ENCODE results near the gene DGUOK.

DGUOK gene

DNA sequence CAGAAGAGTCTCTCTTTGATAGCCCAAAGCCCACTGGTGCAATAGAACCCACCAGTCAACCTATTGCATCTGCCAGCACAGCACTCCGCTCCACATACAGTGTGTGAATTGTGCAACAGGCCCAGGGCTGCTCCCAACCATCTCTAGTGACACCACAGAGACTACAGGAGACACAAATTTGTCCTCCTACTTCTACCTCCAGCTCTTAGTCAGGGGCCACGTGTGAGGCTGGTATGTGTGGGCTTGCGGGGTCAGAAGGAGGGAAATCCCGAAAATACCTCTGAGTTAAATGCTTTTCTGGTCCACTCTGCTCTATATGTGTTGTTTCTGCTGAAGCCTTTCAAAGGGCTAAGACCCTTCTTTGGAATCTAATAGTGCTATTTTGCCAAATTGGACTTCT is 18.0 kb downstream of the DGUOK start:
- peaks cover 53% of the 10 kb centered on the region for H3K36me3 ChIP-seq (ENCODE audit: insufficient read depth, insufficient read length, low read length)
- DNase-seq (ENCODE audit: low read depth, low spot score): no peak

DNA sequence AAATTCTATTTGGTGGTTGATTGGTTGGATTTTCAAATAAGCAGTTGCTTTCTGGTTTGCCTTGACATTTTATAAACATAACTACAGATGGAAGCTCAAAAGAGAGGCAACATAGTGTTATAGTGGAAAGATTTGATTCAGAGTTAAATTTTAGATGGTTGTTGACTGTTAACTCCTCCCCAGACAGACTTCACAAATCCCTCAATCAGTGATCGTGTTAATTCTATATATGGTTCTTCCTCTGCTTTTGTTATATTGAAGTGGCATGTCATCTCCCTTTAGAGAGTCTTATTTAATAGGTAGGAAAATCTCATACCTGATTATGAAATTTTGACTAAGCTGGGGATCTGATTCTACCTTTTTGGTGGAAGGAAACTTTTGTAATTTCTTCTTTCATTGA is 19.5 kb downstream of the DGUOK start:
- Histone ChIP-seq H3K4me1 (ENCODE audit: insufficient read depth, insufficient read length) (no peaks in the 10 kb centered on the region), H3K9ac (ENCODE audit: insufficient read length, low read depth) (no peak overlapping the region), H3K4me3 (ENCODE audit: insufficient read length, low read depth) (no peak overlapping the region), H3K9me3 (ENCODE audit: insufficient read depth, low read length) (no peaks in the 10 kb centered on the region), H3K27me3 (ENCODE audit: insufficient read depth, insufficient read length) (no peaks in the 10 kb centered on the region), H3K36me3 (ENCODE audit: insufficient read depth, insufficient read length, low read length) (peaks cover 62% of the 10 kb centered on the region)
- TF ChIP-seq ZNF274 (IDR thresholded peaks at IDR 0.05; ENCODE audit: low read depth, low read length): no peak
- no peak for TF ChIP-seq SUZ12 (IDR thresholded peaks at IDR 0.05; ENCODE audit: extremely low read depth, insufficient read depth, insufficient read length)
- TF ChIP-seq YY1 (IDR thresholded peaks at IDR 0.05; ENCODE audit: insufficient read depth, insufficient read length): no peak
- DNase-seq (ENCODE audit: low read depth, low spot score): no peak

More for the DNA sequence above, 18.0 kb downstream of the DGUOK start:
- no peaks in the 10 kb centered on the region for H3K27me3 ChIP-seq (ENCODE audit: insufficient read depth, insufficient read length)
- no peaks in the 10 kb centered on the region for H3K4me1 ChIP-seq (ENCODE audit: insufficient read depth, insufficient read length)
- no peaks in the 10 kb centered on the region for H3K9me3 ChIP-seq (ENCODE audit: insufficient read depth, low read length)
- TF ChIP-seq SUZ12 (IDR thresholded peaks at IDR 0.05; ENCODE audit: extremely low read depth, insufficient read depth, insufficient read length) (no peak), ZNF274 (IDR thresholded peaks at IDR 0.05; ENCODE audit: low read depth, low read length) (no peak), YY1 (IDR thresholded peaks at IDR 0.05; ENCODE audit: insufficient read depth, insufficient read length) (no peak)
- no peak overlapping the region for H3K9ac ChIP-seq (ENCODE audit: insufficient read length, low read depth)
- no peak overlapping the region for H3K4me3 ChIP-seq (ENCODE audit: insufficient read length, low read depth)

GRCh38 chr2:73946666-73947065 is 20.0 kb downstream of the DGUOK start:
- TF ChIP-seq ZNF274 (IDR thresholded peaks at IDR 0.05; ENCODE audit: low read depth, low read length): no peak
- Histone ChIP-seq H3K27me3 (ENCODE audit: insufficient read depth, insufficient read length) (no peaks in the 10 kb centered on the region), H3K4me1 (ENCODE audit: insufficient read depth, insufficient read length) (no peaks in the 10 kb centered on the region), H3K4me3 (ENCODE audit: insufficient read length, low read depth) (no peak overlapping the region), H3K36me3 (ENCODE audit: insufficient read depth, insufficient read length, low read length) (peaks cover 66% of the 10 kb centered on the region), H3K9ac (ENCODE audit: insufficient read length, low read depth) (no peak overlapping the region), H3K9me3 (ENCODE audit: insufficient read depth, low read length) (no peaks in the 10 kb centered on the region)
- DNase-seq (ENCODE audit: low read depth, low spot score): no peak

DNA sequence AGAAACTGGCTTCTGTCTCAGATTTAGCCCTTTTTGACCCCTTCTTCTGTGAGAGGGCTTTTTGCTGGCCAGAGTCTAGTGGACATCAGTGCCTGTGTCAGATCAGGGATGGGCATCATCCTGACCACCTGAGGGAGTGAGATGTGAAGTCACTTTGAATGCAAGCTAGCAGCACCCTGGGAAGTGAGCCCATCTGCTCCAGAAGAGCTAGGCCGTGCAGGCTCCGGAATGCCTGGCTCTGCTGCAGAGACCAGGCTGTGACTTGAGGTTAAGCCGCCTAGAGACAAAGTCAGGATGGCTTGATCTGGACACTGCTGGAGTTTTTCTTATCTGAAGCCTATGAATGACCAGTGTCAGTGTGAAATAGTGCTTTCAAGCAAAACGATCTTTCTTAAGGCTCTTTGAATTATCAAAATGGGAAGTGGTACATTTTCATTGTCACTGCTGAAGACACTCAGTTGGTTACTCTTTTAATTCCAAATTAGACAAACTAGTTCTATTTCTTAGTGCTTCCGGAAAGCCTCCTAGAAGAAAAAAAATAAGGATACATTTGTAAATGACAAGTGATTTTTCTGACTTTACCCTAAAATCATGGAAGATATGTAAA is 20.8 kb downstream of the DGUOK start:
- H3K9me3 ChIP-seq (ENCODE audit: insufficient read depth, low read length): no peaks in the 10 kb centered on the region
- peaks cover 74% of the 10 kb centered on the region for H3K36me3 ChIP-seq (ENCODE audit: insufficient read depth, insufficient read length, low read length)
- no peaks in the 10 kb centered on the region for H3K4me1 ChIP-seq (ENCODE audit: insufficient read depth, insufficient read length)
- DNase-seq (ENCODE audit: low read depth, low spot score): no peak
- TF ChIP-seq SUZ12 (IDR thresholded peaks at IDR 0.05; ENCODE audit: extremely low read depth, insufficient read depth, insufficient read length): no peak
- TF ChIP-seq YY1 (IDR thresholded peaks at IDR 0.05; ENCODE audit: insufficient read depth, insufficient read length): no peak
- TF ChIP-seq ZNF274 (IDR thresholded peaks at IDR 0.05; ENCODE audit: low read depth, low read length): no peak
- no peak overlapping the region for H3K9ac ChIP-seq (ENCODE audit: insufficient read length, low read depth)
- no peaks in the 10 kb centered on the region for H3K27me3 ChIP-seq (ENCODE audit: insufficient read depth, insufficient read length)
- no peak overlapping the region for H3K4me3 ChIP-seq (ENCODE audit: insufficient read length, low read depth)

DNA sequence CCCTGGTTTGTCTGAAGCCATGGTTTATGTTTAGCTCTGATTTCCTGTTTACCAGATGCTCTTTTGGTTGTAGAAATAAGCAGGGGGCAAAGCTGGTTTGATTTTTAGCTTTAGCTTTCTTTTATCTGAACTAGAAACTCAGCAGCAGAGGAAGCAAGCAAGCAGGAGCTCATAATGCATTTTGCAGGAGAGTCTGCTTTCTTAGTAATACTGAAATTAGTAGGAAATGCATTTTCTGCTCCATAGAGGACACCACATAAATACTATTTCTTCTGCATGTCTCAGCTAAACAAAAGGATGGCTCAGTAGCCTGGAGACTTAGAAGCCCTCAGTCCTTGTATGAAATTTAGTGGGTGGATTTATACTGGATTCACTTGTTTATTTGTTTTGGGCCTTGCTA is 23.1 kb downstream of the DGUOK start:
- H3K4me3 ChIP-seq (ENCODE audit: insufficient read length, low read depth): no peak overlapping the region
- no peaks in the 10 kb centered on the region for H3K9me3 ChIP-seq (ENCODE audit: insufficient read depth, low read length)
- DNase-seq (ENCODE audit: low read depth, low spot score): no peak
- no peaks in the 10 kb centered on the region for H3K4me1 ChIP-seq (ENCODE audit: insufficient read depth, insufficient read length)
- H3K9ac ChIP-seq (ENCODE audit: insufficient read length, low read depth): no peak overlapping the region
- peaks cover 77% of the 10 kb centered on the region for H3K36me3 ChIP-seq (ENCODE audit: insufficient read depth, insufficient read length, low read length)
- TF ChIP-seq SUZ12 (IDR thresholded peaks at IDR 0.05; ENCODE audit: extremely low read depth, insufficient read depth, insufficient read length): no peak
- TF ChIP-seq ZNF274 (IDR thresholded peaks at IDR 0.05; ENCODE audit: low read depth, low read length): no peak
- no peak for TF ChIP-seq YY1 (IDR thresholded peaks at IDR 0.05; ENCODE audit: insufficient read depth, insufficient read length)
- no peaks in the 10 kb centered on the region for H3K27me3 ChIP-seq (ENCODE audit: insufficient read depth, insufficient read length)

DNA sequence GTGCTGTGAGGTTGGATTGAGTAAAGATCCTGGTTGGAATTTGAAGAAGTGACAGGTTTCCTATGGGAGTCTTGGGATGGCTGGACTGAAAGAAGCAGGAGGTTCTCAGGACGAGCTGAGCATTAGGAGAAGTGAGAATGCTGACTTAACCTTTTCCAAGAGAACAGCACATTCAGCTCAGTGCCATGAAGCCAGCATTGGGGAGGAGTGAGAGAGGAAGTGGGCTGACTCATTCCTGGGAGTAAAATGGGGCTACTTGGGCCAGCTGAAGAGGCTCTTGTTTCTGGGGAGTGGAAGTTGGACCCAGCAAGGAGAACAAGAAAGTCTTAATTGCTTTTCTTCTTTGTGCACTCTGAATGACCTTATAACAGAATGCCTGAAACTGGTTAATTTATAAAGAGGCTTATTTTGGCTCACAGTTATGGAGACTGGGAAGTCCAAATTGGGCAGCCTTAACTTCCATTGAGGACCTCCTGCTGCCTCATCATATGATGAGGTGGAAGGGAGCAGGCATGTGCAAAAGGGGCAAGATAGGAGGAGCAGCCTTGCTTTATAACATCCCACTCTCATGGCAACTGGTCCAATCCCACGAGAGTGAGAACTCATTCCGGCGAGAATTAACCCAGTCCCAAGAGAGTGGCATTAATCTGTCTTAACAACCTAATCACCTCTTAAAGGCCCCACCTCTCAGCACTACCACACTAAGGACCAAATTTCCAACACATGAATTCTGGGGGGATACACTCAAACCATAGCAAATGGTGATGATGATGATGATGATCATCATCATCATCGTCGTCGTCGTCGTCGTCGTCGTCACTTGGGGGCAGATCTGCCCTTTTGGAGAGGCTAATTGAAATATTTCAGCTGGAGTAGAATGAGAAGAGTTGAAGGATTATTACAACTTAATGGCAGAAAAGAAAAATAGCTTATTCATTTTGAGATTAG is 26.1 kb downstream of the DGUOK start:
- Histone ChIP-seq H3K9ac (ENCODE audit: insufficient read length, low read depth) (no peak overlapping the region), H3K27me3 (ENCODE audit: insufficient read depth, insufficient read length) (no peaks in the 10 kb centered on the region), H3K36me3 (ENCODE audit: insufficient read depth, insufficient read length, low read length) (peaks cover 88% of the 10 kb centered on the region), H3K9me3 (ENCODE audit: insufficient read depth, low read length) (no peaks in the 10 kb centered on the region), H3K4me1 (ENCODE audit: insufficient read depth, insufficient read length) (no peaks in the 10 kb centered on the region), H3K4me3 (ENCODE audit: insufficient read length, low read depth) (no peak overlapping the region)
- DNase-seq (ENCODE audit: low read depth, low spot score): no peak
- TF ChIP-seq SUZ12 (IDR thresholded peaks at IDR 0.05; ENCODE audit: extremely low read depth, insufficient read depth, insufficient read length) (no peak), YY1 (IDR thresholded peaks at IDR 0.05; ENCODE audit: insufficient read depth, insufficient read length) (no peak), ZNF274 (IDR thresholded peaks at IDR 0.05; ENCODE audit: low read depth, low read length) (no peak)

DNA sequence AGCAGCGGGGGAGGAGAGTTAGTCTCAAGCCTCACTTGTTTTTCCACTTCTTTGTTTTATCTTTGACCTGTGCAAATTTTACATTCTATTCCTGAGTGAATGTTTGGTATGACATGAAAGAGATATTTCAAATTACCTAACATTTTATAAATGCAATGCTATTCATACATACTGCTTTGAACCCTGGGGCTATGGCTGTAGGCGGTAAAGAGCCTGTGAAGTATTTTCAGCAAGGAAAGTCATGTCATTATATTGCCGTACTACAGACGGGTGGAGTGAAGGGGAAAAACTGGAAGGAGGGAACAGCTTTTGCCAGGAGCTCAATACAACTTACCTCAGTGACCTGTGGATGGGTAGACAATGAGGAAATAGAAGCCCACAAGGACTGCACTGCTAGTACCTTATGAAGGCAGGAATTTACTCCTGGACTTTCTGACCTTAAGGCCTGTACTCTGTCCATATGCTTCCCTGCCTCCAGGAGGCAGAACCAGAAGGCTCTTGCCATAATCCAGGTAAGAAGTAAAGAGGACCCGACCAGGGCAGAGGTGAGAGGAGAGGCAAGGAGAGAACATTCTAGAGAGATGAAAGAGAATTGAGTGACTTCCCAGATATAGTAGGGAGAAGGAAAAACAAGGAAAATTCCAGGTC is 29.7 kb downstream of the DGUOK start:
- no peak overlapping the region for H3K4me3 ChIP-seq (ENCODE audit: insufficient read length, low read depth)
- no peaks in the 10 kb centered on the region for H3K4me1 ChIP-seq (ENCODE audit: insufficient read depth, insufficient read length)
- no peak for TF ChIP-seq SUZ12 (IDR thresholded peaks at IDR 0.05; ENCODE audit: extremely low read depth, insufficient read depth, insufficient read length)
- peaks cover 78% of the 10 kb centered on the region for H3K36me3 ChIP-seq (ENCODE audit: insufficient read depth, insufficient read length, low read length)
- H3K27me3 ChIP-seq (ENCODE audit: insufficient read depth, insufficient read length): no peaks in the 10 kb centered on the region
- no peak for DNase-seq (ENCODE audit: low read depth, low spot score)
- H3K9ac ChIP-seq (ENCODE audit: insufficient read length, low read depth): no peak overlapping the region
- H3K9me3 ChIP-seq (ENCODE audit: insufficient read depth, low read length): no peaks in the 10 kb centered on the region

Measured in NT2/D1 (cell line).